H1 (cell line): ENCODE data around the gene FRRS1L. TPM values are rescaled to one million over a fixed set of nuclear protein-coding genes. Genes with fewer than 3 reads are reported as not detected.

Experiments used
- CTCF ChIA-PET: fragments of 300-600 bp; sonication (Branson Sonifier 250); formaldehyde crosslinking; loops from one replicate; lab custom pipeline; 2021; ENCODE audit not compliant: partially characterized antibody; lab: Charles Lee
- POLR2A ChIA-PET: fragments of 300-600 bp; sonication (Branson Sonifier 250); formaldehyde crosslinking; loops from one replicate; lab custom pipeline; 2021; ENCODE audit warnings: inconsistent platforms; ENCODE audit not compliant: partially characterized antibody; lab: Charles Lee
- DNase-seq, 2 experiments: peaks; one replicate each; pipeline versions ENCODE4 v3.0.0 to v3.0.0-alpha.2; 2010 to 2022; ENCODE audit warnings: low spot score in 2 of 2, low read depth in 1 of 2, mixed read lengths in 1 of 2
- FAIRE-seq: peaks from 2 replicates; lab custom pipeline; 2011; peaks lifted over from hg19 to GRCh38; lab: Jason Lieb, UNC
- H2AFZ ChIP-seq: 2 replicates; pipeline ENCODE4 v1.8.1; 2012; ENCODE audit warnings: low read length, inconsistent platforms
- H2AK5ac ChIP-seq: 2 replicates; pipeline ENCODE4 v1.6.1; 2013; ENCODE audit warnings: low read depth, low read length
- H2BK120ac ChIP-seq: replicated peaks from 2 replicates; pipeline ENCODE3; 2013; ENCODE audit warnings: low read depth, low read length, inconsistent platforms
- H2BK12ac ChIP-seq: 2 replicates; pipeline ENCODE4 v1.6.1; 2013; ENCODE audit warnings: low read depth, low read length
- H2BK15ac ChIP-seq: 2 replicates; pipeline ENCODE4 v1.6.1; 2013; ENCODE audit warnings: low read length
- H2BK20ac ChIP-seq: 2 replicates; pipeline ENCODE4 v1.6.1; 2013; ENCODE audit warnings: low read length
- H2BK5ac ChIP-seq: 2 replicates; pipeline ENCODE4 v1.6.1; 2013; ENCODE audit warnings: low read depth, low read length
- H3K14ac ChIP-seq: 2 replicates; pipeline ENCODE4 v1.6.1; 2013; ENCODE audit warnings: inconsistent platforms; ENCODE audit not compliant: insufficient read length
- H3K18ac ChIP-seq: 2 replicates; pipeline ENCODE4 v1.6.1; 2013; ENCODE audit warnings: low read length; ENCODE audit errors: extremely low read depth
- H3K23ac ChIP-seq: 2 replicates; pipeline ENCODE4 v1.6.1; 2013; ENCODE audit warnings: inconsistent platforms; ENCODE audit not compliant: insufficient read length
- H3K23me2 ChIP-seq: 2 replicates; pipeline ENCODE4 v1.6.1; 2013; ENCODE audit warnings: low read depth, low read length
- H3K27ac ChIP-seq: 2 replicates; pipeline ENCODE4 v1.6.1; 2011; ENCODE audit warnings: low read depth, low read length, inconsistent platforms
- H3K27me3 ChIP-seq, 4 experiments: replicated peaks in 1 of 4; 1 replicate in 1 of 4; 2 replicates in 3 of 4; pipeline versions ENCODE4 v1.6.1 to v1.8.1; 2011 to 2013; ENCODE audit warnings: low read length in 3 of 4, mild to moderate bottlenecking in 3 of 4, inconsistent platforms in 2 of 4, mixed read lengths in 2 of 4, moderate library complexity in 1 of 4; ENCODE audit not compliant: control insufficient read depth in 3 of 4, insufficient read depth in 3 of 4; ENCODE audit errors: extremely low read depth in 1 of 4
- H3K36me3 ChIP-seq, 4 experiments: 2 replicates each; pipeline versions ENCODE4 v1.6.1 to v1.8.1; 2011 to 2013; ENCODE audit warnings: mild to moderate bottlenecking in 4 of 4, low read length in 3 of 4, moderate library complexity in 2 of 4, control low read depth in 1 of 4, inconsistent platforms in 1 of 4; ENCODE audit not compliant: insufficient read depth in 4 of 4, control insufficient read depth in 2 of 4
- H3K4ac ChIP-seq: replicated peaks from 2 replicates; pipeline ENCODE3; 2013; ENCODE audit warnings: low read length, low read depth, mixed read lengths, inconsistent platforms; ENCODE audit not compliant: insufficient read length
- H3K4me1 ChIP-seq, 4 experiments: replicated peaks in 1 of 4; 1 replicate in 1 of 4; 2 replicates in 3 of 4; pipeline versions ENCODE4 v1.6.1 to v1.8.1; 2011 to 2013; ENCODE audit warnings: low read length in 3 of 4, inconsistent platforms in 2 of 4, mixed read lengths in 1 of 4; ENCODE audit not compliant: insufficient read depth in 4 of 4, control insufficient read depth in 3 of 4
- H3K4me2 ChIP-seq, 2 experiments: 2 replicates each; pipeline versions ENCODE4 v1.6.1 to v1.8.1; 2011 to 2013; ENCODE audit warnings: low read depth in 2 of 2, low read length in 2 of 2, control low read depth in 1 of 2, inconsistent platforms in 1 of 2, mild to moderate bottlenecking in 1 of 2; ENCODE audit not compliant: insufficient read depth in 1 of 2
- H3K4me3 ChIP-seq, 4 experiments: fragments of 200-600, 300-600 bp in 1 of 4; sonication (generic), shearing (Covaris generic), sonication (Bioruptor Twin) in 1 of 4; 2 replicates each; pipeline versions ENCODE4 v1.5.1 to v1.8.1; 2011 to 2016; ENCODE audit warnings: low read length in 4 of 4, low read depth in 3 of 4, control low read depth in 2 of 4, inconsistent platforms in 2 of 4, mild to moderate bottlenecking in 2 of 4, mixed read lengths in 1 of 4, moderate library complexity in 1 of 4; ENCODE audit not compliant: insufficient read depth in 2 of 4; ENCODE audit errors: extremely low read depth in 1 of 4
- H3K56ac ChIP-seq: replicated peaks from 2 replicates; pipeline ENCODE3; 2013; ENCODE audit warnings: low read depth, mild to moderate bottlenecking, mixed read lengths, low read length, inconsistent platforms; ENCODE audit not compliant: insufficient read length
- H3K79me1 ChIP-seq: 2 replicates; pipeline ENCODE4 v1.6.1; 2013; ENCODE audit warnings: low read depth, low read length, control low read depth
- H3K79me2 ChIP-seq, 2 experiments: 2 replicates each; pipeline versions ENCODE4 v1.6.1 to v1.8.1; 2012 to 2013; ENCODE audit warnings: low read length in 2 of 2, mild to moderate bottlenecking in 2 of 2, inconsistent platforms in 1 of 2; ENCODE audit not compliant: insufficient read depth in 2 of 2, control insufficient read depth in 1 of 2
- H3K9ac ChIP-seq, 4 experiments: replicated peaks in 1 of 4; 1 replicate in 1 of 4; 2 replicates in 3 of 4; pipeline versions ENCODE4 v1.6.1 to v1.8.1; 2011 to 2013; ENCODE audit warnings: low read depth in 3 of 4, low read length in 3 of 4, control low read depth in 2 of 4, mild to moderate bottlenecking in 2 of 4, moderate library complexity in 2 of 4, inconsistent platforms in 1 of 4; ENCODE audit errors: extremely low read depth in 1 of 4
- H3K9me3 ChIP-seq, 2 experiments: 2 replicates each; pipeline versions ENCODE4 v1.6.1 to v1.8.1; 2012 to 2013; ENCODE audit warnings: mild to moderate bottlenecking in 2 of 2, moderate library complexity in 2 of 2, control low read depth in 1 of 2, inconsistent platforms in 1 of 2, low read depth in 1 of 2, low read length in 1 of 2, mixed read lengths in 1 of 2; ENCODE audit not compliant: insufficient read depth in 2 of 2
- H4K20me1 ChIP-seq, 2 experiments: replicated peaks in 1 of 2; 2 replicates each; pipeline versions ENCODE3 to v1.8.1; 2011 to 2013; ENCODE audit warnings: inconsistent platforms in 2 of 2, low read length in 2 of 2, mild to moderate bottlenecking in 1 of 2; ENCODE audit not compliant: insufficient read depth in 2 of 2, control insufficient read depth in 1 of 2
- H4K5ac ChIP-seq: 2 replicates; pipeline ENCODE4 v1.6.1; 2013; ENCODE audit warnings: low read length, low read depth, mixed read lengths, inconsistent platforms; ENCODE audit not compliant: insufficient read length
- H4K8ac ChIP-seq: 2 replicates; pipeline ENCODE4 v1.8.0; 2013; ENCODE audit warnings: mild to moderate bottlenecking, moderate library complexity, low read length, inconsistent platforms; ENCODE audit not compliant: insufficient read depth; ENCODE audit errors: extremely low read depth
- H4K91ac ChIP-seq: replicated peaks from 2 replicates; pipeline ENCODE3; 2013; ENCODE audit warnings: low read length, mixed read lengths, inconsistent platforms; ENCODE audit not compliant: insufficient read length
- ASH2L ChIP-seq: fragments of 200-600, 300-600 bp; sonication (generic); IDR thresholded peaks from one replicate; pipeline ENCODE4 v1.7.1; 2017; ENCODE audit warnings: low read length
- BCL11A ChIP-seq, 2 experiments: IDR thresholded peaks; one replicate each; pipeline ENCODE4 v1.6.1; 2011; ENCODE audit warnings: low read depth in 2 of 2, low read length in 2 of 2, mild to moderate bottlenecking in 2 of 2
- BRCA1 ChIP-seq: IDR thresholded peaks from 2 replicates; pipeline ENCODE4 v1.6.1; 2012; ENCODE audit warnings: low read depth, low read length, improper control_type of control experiment
- CBX5 ChIP-seq: fragments of 300-800, 300-1000 bp; sonication (generic); IDR thresholded peaks from 2 replicates; pipeline ENCODE4 v1.7.1; 2016; ENCODE audit warnings: antibody characterized with exemption, low read length, low read depth
- CREB1 ChIP-seq: IDR thresholded peaks from 2 replicates; pipeline ENCODE4 v1.6.1; 2012; ENCODE audit warnings: inconsistent platforms
- EZH2 ChIP-seq: fragments of 200-600 bp; sonication (generic); IDR thresholded peaks from 2 replicates; pipeline ENCODE4 v1.7.1; 2012; ENCODE audit warnings: low read depth, mild to moderate bottlenecking, moderate library complexity, low read length, inconsistent platforms; ENCODE audit not compliant: severe bottlenecking
- GTF2F1 ChIP-seq: IDR thresholded peaks from 2 replicates; pipeline ENCODE4 v1.6.1; 2012; ENCODE audit warnings: low read depth, low read length, improper control_type of control experiment, borderline replicate concordance
- KDM1A ChIP-seq: fragments of 200-600, 300-600 bp; sonication (generic); IDR thresholded peaks from 2 replicates; pipeline ENCODE4 v1.7.1; 2016; ENCODE audit warnings: mild to moderate bottlenecking, low read length, borderline replicate concordance
- KDM5A ChIP-seq: fragments of 200-600 bp; IDR thresholded peaks from 2 replicates; pipeline ENCODE4 v1.7.1; 2012; ENCODE audit warnings: mild to moderate bottlenecking, low read length, inconsistent platforms, mixed read lengths
- NANOG ChIP-seq: IDR thresholded peaks from 2 replicates; pipeline ENCODE4 v1.6.1; 2011; ENCODE audit warnings: low read length, low read depth, mild to moderate bottlenecking, inconsistent platforms; ENCODE audit not compliant: insufficient read depth, poor library complexity, severe bottlenecking
- RFX5 ChIP-seq: IDR thresholded peaks from 2 replicates; pipeline ENCODE4 v1.6.1; 2011; ENCODE audit warnings: low read depth, low read length, improper control_type of control experiment, borderline replicate concordance
- SIRT6 ChIP-seq: IDR thresholded peaks from one replicate; pipeline ENCODE4 v1.7.1; 2012; ENCODE audit warnings: low read length, inconsistent platforms
- SP2 ChIP-seq: IDR thresholded peaks from 2 replicates; pipeline ENCODE4 v1.6.1; 2012; ENCODE audit warnings: mild to moderate bottlenecking, low read length, inconsistent platforms
- TAF1 ChIP-seq: IDR thresholded peaks from 2 replicates; pipeline ENCODE4 v1.6.1; 2011; ENCODE audit warnings: mild to moderate bottlenecking, low read depth, low read length
- YY1 ChIP-seq: IDR thresholded peaks from 2 replicates; pipeline ENCODE4 v1.6.1; 2011; ENCODE audit warnings: low read depth, mild to moderate bottlenecking, low read length
- WGBS, 2 experiments: shearing (Covaris generic) in 1 of 2; methylation state at CpG; one replicate each; pipeline versions ENCODE4 v1.1.6 to v1.1.7; 2013 to 2015; ENCODE audit warnings: low lambda C conversion rate in 2 of 2, mixed read lengths in 2 of 2, inconsistent platforms in 1 of 2, low coverage in 1 of 2, missing lambda C conversion rate in 1 of 2; ENCODE audit not compliant: insufficient replicate concordance in 2 of 2, insufficient coverage in 1 of 2, insufficient read length in 1 of 2; ENCODE audit errors: extremely low coverage in 1 of 2, missing lambda C conversion rate in 1 of 2; 5-methylcytosine and 5-hydroxymethylcytosine counted together
- polyA plus RNA-seq, 7 experiments: library from polyadenylated mRNA; depleted of rRNA in 3 of 7; stranded (reverse) in 5 of 7; unstranded in 2 of 7; fragments of >200 nt in 5 of 7; fragments of 200-250 nt in 2 of 7; gene quantifications; 1 replicate in 5 of 7; 2 replicates in 1 of 7; 4 replicates in 1 of 7; pipeline versions ENCODE4 v1.2.1 to v1.2.3, GENCODE V29; 2011 to 2013; ENCODE audit warnings: missing spikeins in 2 of 7, mixed read lengths in 2 of 7
- total RNA-seq: library from RNA; stranded (reverse); fragmentation: NEBNext Ultra II Directional; extraction: Animal tissue kit (Norgen Biotek cat#: 25700); gene quantifications from 2 replicates; pipeline ENCODE4 v1.2.1, GENCODE V29; 2021
- TF ChIP-seq, protein P1 (sequence below): IDR thresholded peaks from 2 replicates; pipeline ENCODE4 v1.6.1; 2011; ENCODE audit warnings: low read depth, mild to moderate bottlenecking, low read length; ENCODE audit not compliant: insufficient read depth

FRRS1L gene
- total and polyA plus RNA-seq, 2 of the 8 experiments (the other 6 are each of a cell fraction or from before 2014, with no cell fraction given) = 1.0 to 2.2 TPM

DNA sequence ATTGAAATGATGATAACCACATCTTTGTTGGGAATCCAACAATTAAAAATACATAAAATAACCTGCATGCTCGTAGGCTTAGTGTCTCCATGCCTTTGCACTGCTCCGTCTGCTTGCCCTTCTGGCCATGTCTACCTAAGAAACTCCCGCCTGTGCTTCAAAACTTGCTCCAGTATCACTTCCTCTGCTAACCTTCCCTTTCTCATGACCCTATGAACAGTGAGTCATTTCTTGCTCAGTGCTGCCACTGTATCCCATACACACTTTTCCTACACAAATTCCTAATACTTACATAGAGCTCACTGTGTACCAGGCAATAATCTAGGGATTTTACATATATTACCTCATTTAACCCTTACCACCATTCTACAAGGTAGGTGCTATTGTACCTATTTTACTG, 80.8 kb downstream of the FRRS1L start:
- no peak overlapping the region for H4K8ac ChIP-seq
- no peak overlapping the region for H3K18ac ChIP-seq
- peaks cover 3% of the 10 kb centered on the region for H3K79me1 ChIP-seq
- no peak overlapping the region for H3K56ac ChIP-seq
- peaks cover 4 to 62% (median 18%) of the 10 kb centered on the region in 4 experiments; a peak in 7 of 8 replicates for H3K36me3 ChIP-seq
- 94% methylated on average over 3 of the region's 3 CpGs; no CpG with 5 or more reads in 1 of the 2 experiments for WGBS, 2 experiments
- ChIA-PET CTCF (no interaction called here), POLR2A (no interaction called here)
- H3K79me2 ChIP-seq = peaks cover 0 to 3% of the 10 kb centered on the region in 2 experiments; a peak in 1 of 4 replicates
- no peak overlapping the region for H2BK20ac ChIP-seq
- no peak overlapping the region for H2BK120ac ChIP-seq
- no peak overlapping the region for H2AK5ac ChIP-seq
- H2AFZ ChIP-seq = no peak overlapping the region
- no peak overlapping the region for H3K4ac ChIP-seq
- H3K23ac ChIP-seq = no peak overlapping the region
- H3K9me3 ChIP-seq = no peaks in the 10 kb centered on the region
- H3K4me3 ChIP-seq = no peak overlapping the region
- no peak overlapping the region for H3K14ac ChIP-seq
- H3K4me2 ChIP-seq = no peak overlapping the region
- H2BK15ac ChIP-seq = no peak overlapping the region
- H3K4me1 ChIP-seq = no peaks in the 10 kb centered on the region
- H4K20me1 ChIP-seq = peaks cover 0 to 4% of the 10 kb centered on the region in 2 experiments
- DNase-seq = no peak
- no peak for FAIRE-seq
- no peaks in the 10 kb centered on the region for H3K23me2 ChIP-seq
- no peak overlapping the region for H2BK12ac ChIP-seq
- H2BK5ac ChIP-seq = no peak overlapping the region
- no peak overlapping the region for H3K9ac ChIP-seq
- H3K27ac ChIP-seq = no peak overlapping the region
- H3K27me3 ChIP-seq = no peaks in the 10 kb centered on the region
- H4K91ac ChIP-seq = no peak overlapping the region
- H4K5ac ChIP-seq = no peak overlapping the region
- no peak for TF ChIP-seq RFX5
- no peak for TF ChIP-seq NANOG
- TF ChIP-seq SP2 = no peak
- no peak for TF ChIP-seq YY1
- no peak for TF ChIP-seq BRCA1
- no peak for TF ChIP-seq CREB1
- TF ChIP-seq GTF2F1 = no peak
- TF ChIP-seq CBX5 = no peak
- no peak for TF ChIP-seq EZH2
- no peak for TF ChIP-seq ASH2L
- TF ChIP-seq TAF1 = no peak
- no peak for TF ChIP-seq BCL11A (IDR thresholded peaks at IDR 0.05; ENCODE audit: low read depth in 2 of 2, low read length in 2 of 2)
- TF ChIP-seq KDM1A = no peak
- TF ChIP-seq, protein P1, sequence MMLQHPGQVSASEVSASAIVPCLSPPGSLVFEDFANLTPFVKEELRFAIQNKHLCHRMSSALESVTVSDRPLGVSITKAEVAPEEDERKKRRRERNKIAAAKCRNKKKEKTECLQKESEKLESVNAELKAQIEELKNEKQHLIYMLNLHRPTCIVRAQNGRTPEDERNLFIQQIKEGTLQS = no peak
- TF ChIP-seq SIRT6 = no peak
- TF ChIP-seq KDM5A = no peak
